Mesenteric fat pad (tissue), 1 donor: ENCODE measurements around the gene SFTPA2. TPM values are rescaled to one million over a fixed set of nuclear protein-coding genes. Genes with fewer than 3 reads are reported as not detected.
"Not testable (repeated sequence)": the region's sequence is repeated elsewhere in the genome, so short reads cannot be mapped to it uniquely, and the experiment has no call there.

Source experiments
- DNase-seq: peaks from one replicate; pipeline ENCODE4 v3.0.0-alpha.2; 2020; ENCODE audit warnings: low spot score
- total RNA-seq: library from RNA; stranded (reverse); fragmentation: NEBNext Ultra II Directional; extraction: Animal tissue kit (Norgen Biotek cat#: 25700); gene quantifications from one replicate; pipeline ENCODE4 v1.2.1, GENCODE V29; 2021
- donor health status: DM: yes; HTN: yes; CAD: no.

The SFTPA2 gene
- total RNA-seq, 1 donor from 2014 or later, result not detected

DNA sequence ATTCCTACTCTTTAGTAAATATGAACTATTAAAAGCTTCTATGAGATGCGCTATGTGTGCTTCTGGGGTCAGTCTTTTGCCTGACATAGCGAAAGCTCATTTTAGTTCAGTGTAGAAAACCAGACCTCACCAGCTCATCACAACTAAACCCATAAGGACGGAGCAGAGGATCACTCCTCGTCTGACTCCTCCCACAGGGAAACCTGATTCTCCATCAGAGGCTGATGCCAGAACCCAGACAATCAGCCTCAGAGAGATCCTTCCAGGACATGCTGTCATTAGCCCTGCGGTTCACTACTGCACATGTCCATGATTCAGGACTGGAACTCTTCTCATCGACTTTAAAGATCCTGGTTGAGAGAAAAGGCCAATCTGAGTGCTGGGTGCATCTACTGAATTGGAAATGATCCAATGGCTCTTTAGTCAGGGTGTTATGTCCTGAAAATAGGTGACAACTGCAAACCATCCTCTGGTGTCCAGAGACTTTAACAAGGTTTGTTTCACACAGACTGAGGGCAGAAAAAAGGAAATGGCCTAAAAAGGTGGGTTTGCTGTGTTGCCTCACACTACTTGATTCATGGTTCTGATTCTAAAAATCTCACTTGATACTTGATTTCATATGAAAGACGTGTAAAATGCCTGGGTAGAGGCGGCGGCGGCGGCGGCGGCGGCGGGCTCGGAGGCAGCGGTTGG is 48.2 kb downstream of the SFTPA2 start, which contains the start of gene EIF5AL1:
TSS of gene EIF5AL1 (plus strand) at position 643 of the 693 bp plus-strand sequence. CDS start 117 bp downstream, outside the sequence.
- not testable (repeated sequence) for DNase-seq

GRCh38 chr10:79509934-79510508 is 50.2 kb downstream of the SFTPA2 start:
- DNase-seq, result not testable (repeated sequence)

DNA sequence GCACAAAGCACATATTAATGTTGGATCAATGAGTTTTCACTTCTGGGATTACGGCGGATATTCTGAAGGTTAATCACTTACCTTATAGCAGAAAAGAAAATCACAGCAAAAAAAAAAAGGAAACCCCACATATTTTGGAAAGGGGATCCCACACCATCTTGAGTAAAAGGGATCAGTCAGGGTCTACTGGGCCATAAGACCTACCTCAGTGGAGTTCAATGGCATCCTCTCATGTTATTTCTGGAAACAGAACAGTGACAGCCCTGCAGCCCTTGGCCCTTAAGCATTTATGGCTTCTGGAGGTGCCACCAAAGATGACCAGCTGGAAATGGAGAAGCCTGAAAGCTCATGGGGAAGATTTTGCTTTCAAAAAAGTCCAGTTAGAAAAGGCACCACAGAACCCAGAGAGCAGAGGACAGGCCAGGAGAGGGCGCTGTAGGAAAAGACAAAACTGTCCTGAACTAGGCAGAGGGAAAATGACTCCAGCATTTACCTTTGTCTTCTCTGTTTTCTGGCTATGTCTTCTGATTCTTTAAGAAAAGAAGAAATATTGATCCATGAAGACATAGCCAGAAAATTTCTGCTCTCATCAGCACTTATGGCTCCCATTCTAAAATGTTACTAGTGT is 50.8 kb downstream of the SFTPA2 start:
- DNase-seq, result not testable (repeated sequence)

GRCh38 chr10:79508245-79508644 is 52.0 kb downstream of the SFTPA2 start:
- DNase-seq, result not testable (repeated sequence)

- DNase-seq, result no peak
These were observed 52.6 kb downstream of the SFTPA2 start for GRCh38 chr10:79507440-79508167.

Other genes starting within 250 kb of the SFTPA2 start
- 181 TPM for gene PPIF, start 212.9 kb downstream of the SFTPA2 start, total RNA-seq
- gene ZCCHC24, start 114.8 kb downstream of the SFTPA2 start, total RNA-seq, result 90.8 TPM
- gene EIF5AL1, start 47.9 kb downstream of the SFTPA2 start, total RNA-seq, result 0.22 TPM
- gene SFTPA1, start 50.5 kb upstream of the SFTPA2 start, total RNA-seq, result not detected
- 0.48 TPM for gene NUTM2B, start 142.8 kb upstream of the SFTPA2 start, total RNA-seq